Gastroesophageal sphincter (tissue), 3 donors: ENCODE results near the gene ZMPSTE24.

Experiments
- EP300 ChIP-seq: sonication (generic); formaldehyde crosslinking; IDR thresholded peaks from one replicate; pipeline ENCODE4 v1.6.1; 2017; ENCODE audit warnings: antibody characterized with exemption, mild to moderate bottlenecking
- POLR2AphosphoS5 ChIP-seq: sonication (generic); formaldehyde crosslinking; IDR thresholded peaks from one replicate; pipeline ENCODE4 v1.6.1; 2017; ENCODE audit warnings: antibody characterized with exemption
- TF ChIP-seq, protein P1 (sequence below), 4 experiments: fragments of 200-600 bp in 2 of 4; fragments of 450-650 bp in 2 of 4; sonication (generic) in 1 of 4; IDR thresholded peaks; one replicate each; pipeline ENCODE4 v1.5.1; 2017 to 2019; ENCODE audit warnings: antibody characterized with exemption in 4 of 4, mild to moderate bottlenecking in 2 of 4, moderate library complexity in 2 of 4

DNA sequence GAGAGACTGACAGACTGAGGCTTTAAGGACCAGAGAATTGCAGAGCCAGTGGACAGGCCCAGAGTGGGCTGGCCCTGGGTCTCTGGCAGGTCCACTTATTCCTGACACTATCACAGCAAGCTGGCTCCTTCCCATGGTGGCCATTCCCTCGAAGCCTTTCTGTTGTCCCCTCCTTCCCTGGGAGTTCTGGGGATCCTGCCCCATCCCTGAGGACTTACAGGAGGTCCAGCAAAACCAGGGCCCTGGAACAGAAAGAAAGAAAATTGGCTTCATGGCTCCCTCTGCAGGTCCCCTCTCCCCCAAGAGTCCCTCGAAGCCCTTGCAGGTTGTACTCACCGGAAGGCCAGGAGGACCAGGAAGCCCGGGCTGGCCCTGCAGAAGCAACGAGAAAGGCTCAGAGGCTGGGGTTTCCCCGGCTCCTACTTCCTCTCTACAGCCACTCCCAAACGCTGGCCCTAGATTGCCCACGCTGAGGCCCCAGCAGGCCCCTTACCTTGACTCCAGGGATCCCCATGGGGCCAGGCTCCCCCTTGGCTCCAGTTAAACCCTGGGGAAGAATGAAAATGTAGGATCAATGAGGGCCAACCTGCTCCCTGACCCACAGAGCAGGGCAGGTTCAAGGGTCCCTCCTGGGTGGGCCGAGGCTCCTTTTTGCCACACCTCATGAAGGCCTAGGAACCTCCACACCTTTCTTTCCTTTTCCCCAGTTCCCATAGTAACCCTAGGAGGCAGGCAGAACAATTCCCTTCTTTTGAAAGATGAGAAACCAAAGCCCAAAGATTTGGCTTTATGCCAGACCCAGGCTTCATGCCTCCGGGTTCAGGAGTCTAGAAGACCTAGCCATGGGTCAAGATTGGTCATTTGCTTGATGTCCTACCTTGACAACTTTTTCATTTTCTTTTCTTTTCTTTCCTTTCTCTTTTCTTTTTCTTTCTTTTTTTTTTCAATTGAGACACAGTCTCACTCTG lies 54.5 kb downstream of the ZMPSTE24 start:
- TF ChIP-seq, protein P1, sequence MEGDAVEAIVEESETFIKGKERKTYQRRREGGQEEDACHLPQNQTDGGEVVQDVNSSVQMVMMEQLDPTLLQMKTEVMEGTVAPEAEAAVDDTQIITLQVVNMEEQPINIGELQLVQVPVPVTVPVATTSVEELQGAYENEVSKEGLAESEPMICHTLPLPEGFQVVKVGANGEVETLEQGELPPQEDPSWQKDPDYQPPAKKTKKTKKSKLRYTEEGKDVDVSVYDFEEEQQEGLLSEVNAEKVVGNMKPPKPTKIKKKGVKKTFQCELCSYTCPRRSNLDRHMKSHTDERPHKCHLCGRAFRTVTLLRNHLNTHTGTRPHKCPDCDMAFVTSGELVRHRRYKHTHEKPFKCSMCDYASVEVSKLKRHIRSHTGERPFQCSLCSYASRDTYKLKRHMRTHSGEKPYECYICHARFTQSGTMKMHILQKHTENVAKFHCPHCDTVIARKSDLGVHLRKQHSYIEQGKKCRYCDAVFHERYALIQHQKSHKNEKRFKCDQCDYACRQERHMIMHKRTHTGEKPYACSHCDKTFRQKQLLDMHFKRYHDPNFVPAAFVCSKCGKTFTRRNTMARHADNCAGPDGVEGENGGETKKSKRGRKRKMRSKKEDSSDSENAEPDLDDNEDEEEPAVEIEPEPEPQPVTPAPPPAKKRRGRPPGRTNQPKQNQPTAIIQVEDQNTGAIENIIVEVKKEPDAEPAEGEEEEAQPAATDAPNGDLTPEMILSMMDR (IDR thresholded peaks at IDR 0.05): no peak
- TF ChIP-seq EP300 (no peak), POLR2AphosphoS5 (no peak)
